Hippocampal formation (tissue), 2 donors: Measurements from ENCODE around the gene GON7.

Experiments used
- DNase-seq, 2 donors: peaks; one replicate each; lab custom pipeline; 2025; lab: John Stamatoyannopoulos, UW

GON7 gene

GRCh38 chr14:93156693-93157369, 50.0 kb downstream of the GON7 start:
- DNase-seq = no peak

- no peak for DNase-seq
These were observed 51.2 kb downstream of the GON7 start for GRCh38 chr14:93155667-93156066.

- DNase-seq = no peak
These were observed 53.7 kb downstream of the GON7 start for GRCh38 chr14:93153121-93153520.
